Measurements from ENCODE around the gene NCBP3.

The NCBP3 gene

DNA sequence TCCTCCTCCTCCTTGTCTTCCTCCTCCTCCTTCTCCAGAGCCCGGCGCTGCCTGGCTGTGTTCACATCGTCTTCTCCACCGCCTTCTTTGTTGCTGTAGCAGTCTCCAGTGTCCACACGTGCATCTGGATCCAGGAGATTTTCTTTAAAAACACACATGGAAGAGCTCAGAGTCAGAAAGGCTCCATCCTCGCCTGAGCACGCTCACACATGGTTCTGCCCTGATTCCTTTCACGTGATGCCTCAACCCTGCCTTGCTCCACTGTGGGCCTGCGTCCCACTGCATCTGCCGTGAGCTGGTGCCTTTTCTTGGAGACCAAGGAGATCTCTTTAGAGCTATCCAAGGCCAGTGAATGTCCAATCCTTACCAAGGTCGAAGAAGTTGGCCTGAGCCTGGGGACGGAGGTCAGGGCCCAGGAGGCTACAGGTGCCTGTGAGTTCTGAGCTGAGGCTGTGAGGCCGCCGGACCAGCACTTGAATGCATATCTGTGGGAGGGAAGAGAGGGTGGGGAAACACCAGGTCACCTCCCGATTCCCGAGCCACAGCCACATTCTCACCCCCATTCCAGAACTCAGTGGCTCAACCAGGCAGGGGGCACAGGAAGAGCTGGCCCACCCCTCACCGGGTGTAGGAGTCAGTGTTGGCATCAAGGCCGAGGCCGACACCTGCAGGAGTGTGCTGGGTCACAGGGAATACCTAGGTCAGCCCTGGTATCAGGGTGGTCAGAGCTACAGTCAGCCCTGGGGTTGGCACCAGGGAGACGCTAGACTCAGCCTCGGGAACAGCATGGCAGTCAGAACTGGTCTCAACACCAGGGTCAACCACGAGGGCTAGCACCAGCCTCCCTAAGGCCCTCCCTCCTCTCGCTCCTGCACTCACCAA is 84.8 kb downstream of the NCBP3 start:
- H2BK120ac ChIP-seq (ENCODE audit: low read depth, low read length), result no peak overlapping the region
- H3K4me1 ChIP-seq (ENCODE audit: control insufficient read depth, insufficient read depth, low read depth, low read length), result no peaks in the 10 kb centered on the region
- no peak overlapping the region for H3K27ac ChIP-seq (ENCODE audit: low read length, poor library complexity, severe bottlenecking)
- H3K4me3 ChIP-seq (ENCODE audit: insufficient read depth in 1 of 2, low read depth in 1 of 2, low read length in 2 of 2), result no peak overlapping the region
- peak overlapping the region in 1 of 2 experiments; percentile 26 for H3K14ac ChIP-seq (ENCODE audit: low read length in 2 of 2)
- H3K27me3 ChIP-seq (ENCODE audit: control insufficient read depth in 1 of 2, insufficient read depth in 1 of 2, low read length in 2 of 2), result peaks cover 6 to 46% of the 10 kb centered on the region in 2 experiments
- H2AFZ ChIP-seq (ENCODE audit: low read depth, low read length), result no peak overlapping the region
- no peaks in the 10 kb centered on the region for H3K36me3 ChIP-seq (ENCODE audit: control insufficient read depth in 1 of 2, insufficient read depth in 2 of 2, low read depth in 1 of 2, low read length in 2 of 2)
- no peak overlapping the region for H3K9ac ChIP-seq (ENCODE audit: low read length)
- no peak overlapping the region for H3K4me2 ChIP-seq (ENCODE audit: low read length, poor library complexity, severe bottlenecking)
- peaks cover 9% of the 10 kb centered on the region for H3K9me3 ChIP-seq (ENCODE audit: control insufficient read depth, low read length)
- no peak overlapping the region for H3K18ac ChIP-seq (ENCODE audit: low read depth in 1 of 2, low read length in 2 of 2)
- H2BK15ac ChIP-seq (ENCODE audit: low read depth, poor library complexity, severe bottlenecking), result no peak overlapping the region
- no peaks in the 10 kb centered on the region for H3K79me1 ChIP-seq (replicated peaks; ENCODE audit: low read length, poor library complexity, severe bottlenecking)
- no peak overlapping the region for H3K23ac ChIP-seq (ENCODE audit: low read length in 2 of 2)
- 92% methylated on average over 20 of the region's 23 CpGs for WGBS
- H4K91ac ChIP-seq (ENCODE audit: low read length), result no peak overlapping the region
- DNase-seq, result no peak
- no peak overlapping the region for H3K4ac ChIP-seq (ENCODE audit: low read depth in 1 of 2, low read length in 2 of 2)
- H2AK5ac ChIP-seq (ENCODE audit: low read length, severe bottlenecking), result no peak overlapping the region
- H2BK5ac ChIP-seq (ENCODE audit: low read depth, low read length, poor library complexity, severe bottlenecking), result no peak overlapping the region
- H4K8ac ChIP-seq (ENCODE audit: low read length), result no peak overlapping the region
- H2BK12ac ChIP-seq (ENCODE audit: low read length in 2 of 2), result no peak overlapping the region

DNA sequence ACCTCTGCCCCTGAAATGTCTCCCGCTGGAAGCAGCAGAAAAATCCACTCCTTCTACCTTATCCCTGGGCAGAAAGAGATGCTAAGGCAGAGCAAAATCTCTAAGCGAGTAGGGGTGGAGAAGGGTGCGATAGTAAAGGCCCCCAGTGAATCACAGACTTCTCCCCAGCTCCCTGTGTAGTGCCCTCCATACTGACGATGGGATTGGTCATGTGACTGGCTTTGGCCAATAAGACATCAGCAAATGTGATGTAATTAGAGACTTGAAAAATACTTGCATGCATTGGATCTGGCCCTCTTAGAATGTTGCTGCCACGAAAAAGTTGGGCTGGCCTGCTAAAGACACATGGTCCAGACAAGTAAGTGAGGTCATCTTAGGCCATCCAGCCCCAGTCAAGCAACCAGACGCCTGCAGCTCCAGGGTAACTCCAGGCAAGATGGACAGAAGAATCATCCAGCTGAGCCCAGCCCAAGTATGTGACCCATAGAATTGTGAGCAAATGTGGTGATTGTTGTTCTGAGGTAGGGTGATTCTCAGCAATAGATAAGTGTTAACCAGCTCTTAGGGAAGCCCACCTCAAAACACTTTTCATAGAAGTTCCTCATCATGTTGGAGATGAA is 86.3 kb downstream of the NCBP3 start:
- H3K4me1 ChIP-seq (ENCODE audit: control insufficient read depth, insufficient read depth, low read depth, low read length), result peaks cover 6% of the 10 kb centered on the region
- H4K8ac ChIP-seq (ENCODE audit: low read length), result no peak overlapping the region
- H3K9me3 ChIP-seq (ENCODE audit: control insufficient read depth, low read length), result peaks cover 9% of the 10 kb centered on the region
- no peak overlapping the region for H3K23ac ChIP-seq (ENCODE audit: low read length in 2 of 2)
- H3K4me3 ChIP-seq (ENCODE audit: insufficient read depth in 1 of 2, low read depth in 1 of 2, low read length in 2 of 2), result no peak overlapping the region
- WGBS, result 90% methylated on average over 5 of the region's 6 CpGs
- H4K91ac ChIP-seq (ENCODE audit: low read length), result no peak overlapping the region
- H3K79me1 ChIP-seq (replicated peaks; ENCODE audit: low read length, poor library complexity, severe bottlenecking), result no peaks in the 10 kb centered on the region
- no peak for DNase-seq
- no peak overlapping the region for H3K14ac ChIP-seq (ENCODE audit: low read length in 2 of 2)
- no peak overlapping the region for H2AFZ ChIP-seq (ENCODE audit: low read depth, low read length)
- no peak overlapping the region for H3K27ac ChIP-seq (ENCODE audit: low read length, poor library complexity, severe bottlenecking)
- no peak overlapping the region for H3K18ac ChIP-seq (ENCODE audit: low read depth in 1 of 2, low read length in 2 of 2)
- H2BK5ac ChIP-seq (ENCODE audit: low read depth, low read length, poor library complexity, severe bottlenecking), result no peak overlapping the region
- peaks cover 6 to 47% of the 10 kb centered on the region in 2 experiments for H3K27me3 ChIP-seq (ENCODE audit: control insufficient read depth in 1 of 2, insufficient read depth in 1 of 2, low read length in 2 of 2)
- no peak overlapping the region for H2BK15ac ChIP-seq (ENCODE audit: low read depth, poor library complexity, severe bottlenecking)
- no peak overlapping the region for H2BK12ac ChIP-seq (ENCODE audit: low read length in 2 of 2)
- H3K4me2 ChIP-seq (ENCODE audit: low read length, poor library complexity, severe bottlenecking), result no peak overlapping the region
- H3K36me3 ChIP-seq (ENCODE audit: control insufficient read depth in 1 of 2, insufficient read depth in 2 of 2, low read depth in 1 of 2, low read length in 2 of 2), result no peaks in the 10 kb centered on the region
- H2BK120ac ChIP-seq (ENCODE audit: low read depth, low read length), result no peak overlapping the region
- no peak overlapping the region for H3K4ac ChIP-seq (ENCODE audit: low read depth in 1 of 2, low read length in 2 of 2)
- no peak overlapping the region for H3K9ac ChIP-seq (ENCODE audit: low read length)
- H2AK5ac ChIP-seq (ENCODE audit: low read length, severe bottlenecking), result no peak overlapping the region

DNA sequence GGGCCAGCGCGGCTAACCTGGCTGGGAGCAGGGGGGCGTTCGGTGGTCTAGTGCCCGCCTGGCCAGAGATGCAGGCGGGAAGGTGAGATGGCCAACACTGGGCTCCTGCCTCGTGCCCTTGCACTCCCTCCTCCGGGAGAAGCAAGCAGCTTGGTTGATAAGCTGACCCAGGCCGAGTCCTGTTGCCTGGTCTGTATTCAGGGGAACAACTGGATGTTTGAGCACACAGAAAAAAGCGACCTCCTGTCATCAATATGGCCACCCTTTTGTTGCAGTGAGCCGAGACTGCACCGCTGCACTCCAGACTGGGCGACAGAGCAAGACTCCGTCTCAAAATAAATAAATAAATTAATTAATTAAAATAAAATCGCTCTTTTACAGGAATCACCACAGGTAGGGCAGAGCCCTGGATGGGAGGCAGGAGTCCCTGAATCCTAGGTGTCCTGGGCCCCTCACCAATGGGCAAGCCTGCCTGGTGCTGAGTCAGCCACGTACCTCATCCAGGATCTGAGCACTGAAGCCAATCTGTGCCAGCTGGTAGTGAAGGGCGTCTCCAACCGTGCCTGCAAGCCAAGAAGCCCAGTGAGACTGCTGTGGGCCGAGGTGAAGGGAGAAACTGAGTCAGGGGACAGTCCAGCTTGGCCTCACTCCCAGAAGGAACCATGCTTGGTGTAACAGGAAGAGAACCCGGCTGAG is 90.6 kb downstream of the NCBP3 start:
- no peak overlapping the region for H3K9ac ChIP-seq (ENCODE audit: low read length)
- H3K4me1 ChIP-seq (ENCODE audit: control insufficient read depth, insufficient read depth, low read depth, low read length), result peaks cover 9% of the 10 kb centered on the region

More for the DNA sequence above, 90.6 kb downstream of the NCBP3 start:
- no peak overlapping the region for H4K91ac ChIP-seq (ENCODE audit: low read length)
- no peak overlapping the region for H3K23ac ChIP-seq (ENCODE audit: low read length in 2 of 2)
- H2AK5ac ChIP-seq (ENCODE audit: low read length, severe bottlenecking), result no peak overlapping the region
- no peaks in the 10 kb centered on the region for H3K79me1 ChIP-seq (replicated peaks; ENCODE audit: low read length, poor library complexity, severe bottlenecking)
- H3K4ac ChIP-seq (ENCODE audit: low read depth in 1 of 2, low read length in 2 of 2), result no peak overlapping the region
- H3K4me2 ChIP-seq (ENCODE audit: low read length, poor library complexity, severe bottlenecking), result peak overlapping the region; percentile 53
- H2BK120ac ChIP-seq (ENCODE audit: low read depth, low read length), result no peak overlapping the region
- no peak overlapping the region for H3K4me3 ChIP-seq (ENCODE audit: insufficient read depth in 1 of 2, low read depth in 1 of 2, low read length in 2 of 2)
- no peak overlapping the region for H2BK12ac ChIP-seq (ENCODE audit: low read length in 2 of 2)
- H4K8ac ChIP-seq (ENCODE audit: low read length), result peak overlapping the region; percentile 7
- H2BK5ac ChIP-seq (ENCODE audit: low read depth, low read length, poor library complexity, severe bottlenecking), result no peak overlapping the region
- H2AFZ ChIP-seq (ENCODE audit: low read depth, low read length), result no peak overlapping the region
- H3K36me3 ChIP-seq (ENCODE audit: control insufficient read depth in 1 of 2, insufficient read depth in 2 of 2, low read depth in 1 of 2, low read length in 2 of 2), result no peaks in the 10 kb centered on the region
- H3K9me3 ChIP-seq (ENCODE audit: control insufficient read depth, low read length), result peaks cover 9% of the 10 kb centered on the region
- H2BK15ac ChIP-seq (ENCODE audit: low read depth, poor library complexity, severe bottlenecking), result no peak overlapping the region
- peaks cover 14 to 50% of the 10 kb centered on the region in 2 experiments for H3K27me3 ChIP-seq (ENCODE audit: control insufficient read depth in 1 of 2, insufficient read depth in 1 of 2, low read length in 2 of 2)
- DNase-seq, result no peak
- H3K27ac ChIP-seq (ENCODE audit: low read length, poor library complexity, severe bottlenecking), result no peak overlapping the region
- no peak overlapping the region for H3K14ac ChIP-seq (ENCODE audit: low read length in 2 of 2)
- H3K18ac ChIP-seq (ENCODE audit: low read depth in 1 of 2, low read length in 2 of 2), result no peak overlapping the region
- 57% methylated on average over 18 of the region's 20 CpGs for WGBS
